ENCODE measurements around the gene CISH.

Gene CISH

GRCh38 chr3:50568947-50569749 lies 42.4 kb downstream of the CISH start, which contains the start of gene HEMK1:
TSS of gene HEMK1 (plus strand) at chr3:50569522. CDS start at chr3:50571105, 1,583 bp downstream.
- Histone ChIP-seq H3K9ac (ENCODE audit: low read length) (peak within 1 kb of the TSS; percentile 79), H3K9me2 (replicated peaks; ENCODE audit: insufficient read depth, low read length) (no peaks in the 10 kb centered on the region), H3K4me3 (ENCODE audit: insufficient read depth, low read length, poor library complexity, severe bottlenecking) (peak within 1 kb of the TSS; percentile 97), H3F3A (ENCODE audit: insufficient read depth) (peaks cover 6% of the 10 kb centered on the region; the same call in 1 of the 2 replicates), H3K36me3 (ENCODE audit: low read length) (no peaks in the 10 kb centered on the region), H3K27me3 (ENCODE audit: low read length) (no peaks in the 10 kb centered on the region), H3K9me3 (ENCODE audit: insufficient read depth, low read length) (no peaks in the 10 kb centered on the region), H3K79me2 (ENCODE audit: insufficient read depth, low read length) (no peaks in the 10 kb centered on the region), H4K20me1 (ENCODE audit: low read depth, low read length) (no peaks in the 10 kb centered on the region), H3K4me2 (ENCODE audit: low read depth, low read length, poor library complexity, severe bottlenecking) (peak within 1 kb of the TSS; percentile 79), H2AFZ (ENCODE audit: low read depth, low read length, severe bottlenecking) (peak within 1 kb of the TSS; percentile 99), H3K27ac (ENCODE audit: low read depth, low read length) (peak within 1 kb of the TSS; percentile 45)
- no peak for TF ChIP-seq EZH2phosphoT487 (conservative IDR thresholded peaks at IDR 0.05; ENCODE audit: low read length)
- TF ChIP-seq CTCF (IDR thresholded peaks at IDR 0.05; ENCODE audit: insufficient read depth, low read length, poor library complexity, severe bottlenecking), result no peak

- H3K36me3 ChIP-seq (ENCODE audit: low read length), result no peaks in the 10 kb centered on the region
- peaks cover 6% of the 10 kb centered on the region; the same call in 1 of the 2 replicates for H3F3A ChIP-seq (ENCODE audit: insufficient read depth)
- no peaks in the 10 kb centered on the region for H3K27me3 ChIP-seq (ENCODE audit: low read length)
- TF ChIP-seq EZH2phosphoT487 (conservative IDR thresholded peaks at IDR 0.05; ENCODE audit: low read length) (no peak), CTCF (IDR thresholded peaks at IDR 0.05; ENCODE audit: insufficient read depth, low read length, poor library complexity, severe bottlenecking) (no peak)
- no peaks in the 10 kb centered on the region for H3K79me2 ChIP-seq (ENCODE audit: insufficient read depth, low read length)
- peak within 1 kb of the TSS; percentile 7 for H2AFZ ChIP-seq (ENCODE audit: low read depth, low read length, severe bottlenecking)
- peak within 1 kb of the TSS; percentile 79 for H3K4me2 ChIP-seq (ENCODE audit: low read depth, low read length, poor library complexity, severe bottlenecking)
- no peaks in the 10 kb centered on the region for H4K20me1 ChIP-seq (ENCODE audit: low read depth, low read length)
- H3K9ac ChIP-seq (ENCODE audit: low read length), result peak within 1 kb of the TSS; percentile 79
- no peaks in the 10 kb centered on the region for H3K9me3 ChIP-seq (ENCODE audit: insufficient read depth, low read length)
- no peak within 1 kb of the TSS for H3K27ac ChIP-seq (ENCODE audit: low read depth, low read length)
- peak within 1 kb of the TSS; percentile 97 for H3K4me3 ChIP-seq (ENCODE audit: insufficient read depth, low read length, poor library complexity, severe bottlenecking)
- no peaks in the 10 kb centered on the region for H3K9me2 ChIP-seq (replicated peaks; ENCODE audit: insufficient read depth, low read length)
Observed at GRCh38 chr3:50567386-50568167, 44.0 kb downstream of the CISH start, which contains the start of gene C3orf18. TSS of gene C3orf18 (minus strand) at chr3:50567747. CDS start at chr3:50565699, 2,048 bp downstream.

- H2AFZ ChIP-seq (ENCODE audit: low read depth, low read length, severe bottlenecking), result peak overlapping the region; percentile 7
- no peaks in the 10 kb centered on the region for H3K9me3 ChIP-seq (ENCODE audit: insufficient read depth, low read length)
- no peaks in the 10 kb centered on the region for H3K9me2 ChIP-seq (replicated peaks; ENCODE audit: insufficient read depth, low read length)
- H3K27me3 ChIP-seq (ENCODE audit: low read length), result no peaks in the 10 kb centered on the region
- TF ChIP-seq CTCF (IDR thresholded peaks at IDR 0.05; ENCODE audit: insufficient read depth, low read length, poor library complexity, severe bottlenecking), result no peak
- no peak for TF ChIP-seq EZH2phosphoT487 (conservative IDR thresholded peaks at IDR 0.05; ENCODE audit: low read length)
- H3K27ac ChIP-seq (ENCODE audit: low read depth, low read length), result no peak overlapping the region
- no peaks in the 10 kb centered on the region for H4K20me1 ChIP-seq (ENCODE audit: low read depth, low read length)
- H3K4me2 ChIP-seq (ENCODE audit: low read depth, low read length, poor library complexity, severe bottlenecking), result peak overlapping the region; percentile 79
- no peaks in the 10 kb centered on the region for H3K79me2 ChIP-seq (ENCODE audit: insufficient read depth, low read length)
- no peaks in the 10 kb centered on the region for H3K36me3 ChIP-seq (ENCODE audit: low read length)
- peak overlapping the region; percentile 40 for H3K4me3 ChIP-seq (ENCODE audit: insufficient read depth, low read length, poor library complexity, severe bottlenecking)
- peaks cover 6% of the 10 kb centered on the region; the same call in 1 of the 2 replicates for H3F3A ChIP-seq (ENCODE audit: insufficient read depth)
- H3K9ac ChIP-seq (ENCODE audit: low read length), result peak overlapping the region; percentile 52
Observed at GRCh38 chr3:50567011-50567385, 44.6 kb downstream of the CISH start.
